NCI-H446 (cell line): ENCODE results near the gene ARHGEF4.

Source experiments
- DNase-seq, 2 experiments: peaks; one replicate each; lab custom pipeline; 2025; lab: John Stamatoyannopoulos, UW

Gene ARHGEF4

DNA sequence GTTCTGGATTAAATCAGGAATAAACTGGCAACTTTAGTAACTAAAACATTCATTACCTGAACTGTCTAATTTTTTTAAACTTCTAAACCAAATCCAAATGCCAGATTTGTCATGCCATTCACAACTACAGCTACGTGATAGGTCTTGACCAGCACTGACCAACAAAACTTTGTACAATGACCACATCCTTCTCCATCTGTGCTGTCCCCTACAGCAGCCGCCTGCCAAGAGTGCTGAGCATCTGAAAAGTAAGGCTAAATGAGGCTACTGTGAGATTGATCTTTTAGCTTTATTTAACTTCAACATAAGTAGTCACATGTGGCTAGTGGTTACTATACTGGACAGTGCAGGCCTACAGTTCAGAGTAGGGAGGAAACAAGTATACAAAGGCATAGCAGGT lies 248.9 kb downstream of the ARHGEF4 start:
- no peak for DNase-seq

DNA sequence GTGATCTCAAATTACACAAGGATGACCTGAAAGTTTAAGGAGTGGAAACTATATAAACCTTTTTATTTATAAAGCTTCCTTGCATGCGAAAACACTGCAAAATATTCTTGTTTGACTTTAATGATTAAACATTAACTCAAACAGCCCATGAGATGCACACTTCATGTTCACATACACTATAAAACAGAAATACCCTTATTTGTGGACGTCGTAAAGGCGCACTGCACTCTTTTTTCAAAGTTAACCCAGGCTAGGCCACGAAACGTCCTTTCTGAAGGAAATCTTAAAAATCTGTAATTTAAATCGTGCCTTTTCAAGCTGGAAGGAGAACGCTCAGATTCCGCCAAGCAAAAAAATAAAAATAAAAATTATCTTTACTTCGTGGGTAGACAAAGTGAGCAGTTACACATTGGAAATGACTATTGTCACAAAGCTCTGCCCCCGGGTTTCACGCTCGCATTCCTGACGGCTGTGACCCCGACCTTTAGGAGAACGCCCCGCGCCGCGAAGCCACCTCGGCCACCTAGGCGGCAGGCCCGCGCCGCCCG lies 255.8 kb downstream of the ARHGEF4 start:
- DNase-seq = no peak

DNA sequence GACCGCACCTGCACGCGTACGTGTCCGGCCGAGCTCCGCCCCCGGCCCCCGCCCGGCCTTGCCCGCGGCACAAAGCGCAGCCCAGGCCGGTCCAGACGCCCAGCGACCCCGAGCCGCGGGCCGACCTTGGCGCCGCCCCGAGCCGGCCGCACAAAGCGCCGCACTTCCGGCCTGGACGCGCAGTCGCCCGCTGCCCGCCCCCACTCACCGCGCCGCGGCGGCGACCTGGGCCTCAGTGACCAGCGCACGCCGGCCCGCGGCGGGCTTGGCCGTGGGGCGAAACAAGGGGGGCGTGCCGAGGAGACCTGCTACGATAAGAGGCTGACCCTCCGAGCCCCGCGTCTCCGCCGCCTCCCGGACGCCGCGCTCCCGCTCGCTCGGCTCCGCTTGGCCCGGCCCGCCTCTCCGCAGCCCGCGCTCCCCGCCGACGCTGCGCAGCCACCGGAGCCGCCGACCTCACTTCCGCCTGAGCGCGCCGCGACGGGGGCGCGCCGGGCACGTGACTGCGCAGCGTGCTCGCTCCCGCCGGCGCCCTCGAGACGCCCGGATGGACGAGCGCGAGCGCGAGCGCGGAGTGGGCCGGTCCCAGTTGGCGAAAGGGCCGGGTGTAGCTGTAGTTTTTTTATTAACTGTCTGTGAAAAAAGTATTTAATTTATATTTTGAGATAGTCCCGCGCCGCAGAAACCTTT lies 256.4 kb downstream of the ARHGEF4 start, which contains the start of gene FAM168B:
Gene FAM168B (minus strand): TSS at position 455 of the 690 bp plus-strand sequence. CDS start 10,814 bp downstream, outside the sequence.
- DNase-seq = peak; percentile 66 to 88

DNA sequence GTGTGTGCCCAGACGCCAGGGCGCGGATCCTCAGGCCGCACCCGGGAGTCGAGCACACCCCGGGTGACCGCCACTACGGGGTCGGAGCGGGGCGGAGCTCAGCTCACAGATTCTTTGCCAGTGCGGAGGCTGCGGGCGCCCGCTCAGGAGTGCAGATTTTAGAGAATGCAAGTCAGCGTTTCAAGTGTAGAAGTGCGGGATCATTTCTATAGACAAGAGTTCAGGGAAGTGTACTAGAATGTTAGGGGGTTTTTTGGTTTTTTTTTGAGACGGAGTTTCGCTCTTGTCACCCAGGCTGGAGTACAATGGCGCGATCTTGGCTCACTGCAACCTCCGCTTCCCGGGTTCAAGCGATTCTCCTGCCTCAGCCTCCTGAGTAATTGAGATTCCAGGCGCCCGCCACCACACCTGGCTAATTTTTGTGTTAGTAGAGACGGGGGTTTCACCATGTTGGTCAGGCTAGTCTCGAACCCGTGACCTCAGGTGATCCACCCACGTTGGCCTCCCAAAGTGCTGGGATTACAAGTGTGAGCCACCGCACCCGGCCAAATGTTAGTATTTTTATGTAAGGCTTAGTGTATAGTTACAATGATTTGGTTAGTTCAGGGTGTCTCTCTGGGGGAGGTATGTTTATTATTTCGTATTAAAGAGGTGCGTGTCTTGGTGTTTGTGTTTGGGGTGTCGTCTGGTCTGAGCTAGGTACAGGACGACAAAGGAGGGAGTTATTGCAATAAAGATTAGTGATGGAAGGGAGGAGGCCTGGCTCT lies 257.2 kb downstream of the ARHGEF4 start:
- DNase-seq = peak; percentile 57 to 80

DNA sequence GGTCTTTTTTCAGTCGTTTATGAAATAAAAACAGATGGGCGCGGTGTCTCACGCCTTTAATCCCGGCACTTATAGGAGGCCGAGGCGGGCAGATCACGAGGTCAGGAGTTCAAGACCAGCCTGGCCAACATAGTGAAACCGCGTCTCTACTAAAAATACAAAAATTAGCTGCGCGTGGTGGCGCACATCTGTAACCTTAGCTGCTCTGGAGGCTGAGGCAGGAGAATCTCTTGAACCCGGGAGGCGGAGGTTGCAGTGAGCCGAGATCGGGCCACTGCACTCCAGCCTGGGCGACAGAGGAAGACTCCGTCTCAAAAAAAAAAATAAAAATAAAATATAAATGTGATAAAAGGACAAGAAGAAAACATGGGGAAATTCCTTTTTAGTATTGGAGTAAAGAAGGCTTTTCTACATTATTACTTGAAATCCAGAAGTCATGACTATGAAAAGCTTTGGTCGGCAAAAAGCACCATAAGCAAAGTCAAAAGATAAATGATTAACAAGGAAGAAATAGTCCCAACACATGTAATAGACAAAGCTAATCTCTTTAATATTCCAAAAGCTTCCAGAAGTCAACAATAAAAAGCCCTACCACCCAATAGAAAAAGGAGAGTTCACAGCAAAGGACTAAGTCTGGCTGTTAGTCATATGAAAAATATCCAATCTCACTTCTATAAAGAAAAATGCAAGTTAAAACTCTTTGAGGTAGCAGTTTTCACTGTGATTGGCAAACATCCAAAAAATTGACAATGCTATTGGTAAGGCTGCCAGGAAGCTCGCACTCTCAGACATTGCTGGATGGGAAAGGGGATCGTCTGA lies 258.0 kb downstream of the ARHGEF4 start:
- peak in 1 of 2 experiments; percentile 53 for DNase-seq
